ENCODE measurements around the gene PDE6D. TPM values are rescaled to one million over a fixed set of nuclear protein-coding genes. Genes with fewer than 3 reads are reported as not detected.

Gene PDE6D
- total and polyA plus RNA-seq, 2 of the 4 experiments (the other 2 are of a cell fraction): 13.8 to 24.7 TPM

DNA sequence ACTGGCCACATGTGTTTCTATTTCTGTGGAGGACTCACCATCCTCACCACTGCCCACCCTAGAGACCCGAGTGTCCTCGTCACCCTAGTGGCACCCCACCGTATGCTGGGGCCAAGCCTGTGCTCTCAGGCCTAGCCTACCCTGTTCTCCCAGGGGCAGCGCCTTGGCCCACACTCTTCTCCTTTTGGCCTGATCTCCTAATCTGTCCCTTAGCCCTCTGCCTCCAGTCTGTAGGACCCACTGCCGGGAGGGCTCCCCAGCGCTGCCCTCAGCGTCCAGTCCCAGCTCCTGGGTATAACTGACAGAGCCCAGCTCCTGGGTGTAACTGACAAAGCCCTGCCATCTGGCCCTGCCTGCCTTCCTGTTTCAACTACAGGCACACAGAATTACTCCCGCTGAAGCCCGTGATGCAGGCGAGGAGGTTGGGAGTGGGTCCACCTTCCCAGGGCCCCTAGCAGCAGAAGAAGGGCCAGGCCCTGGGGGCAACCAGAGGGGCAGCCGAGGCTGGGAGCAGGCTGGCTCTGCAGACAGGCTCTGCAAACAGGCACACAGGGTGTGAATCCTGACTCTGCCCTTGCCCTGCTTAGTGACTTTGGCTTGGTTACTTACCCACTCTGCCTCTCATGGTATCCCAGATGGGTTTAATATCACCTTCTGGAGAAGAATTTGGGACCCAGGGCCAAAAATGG is 98.3 kb downstream of the PDE6D start:
- Histone ChIP-seq H2AK5ac (ENCODE audit: low read depth, low read length) (peak overlapping the region; percentile 11; the same call in 1 of the 2 replicates), H3K4me2 (ENCODE audit: low read depth, low read length) (no peak overlapping the region), H2AK9ac (replicated peaks; ENCODE audit: low read depth, low read length, poor library complexity) (no peak overlapping the region), H3K4me3 (ENCODE audit: insufficient read depth, low read depth, low read length) (no peak overlapping the region), H3K18ac (ENCODE audit: low read depth, low read length) (no peak overlapping the region), H3K4me1 (ENCODE audit: control insufficient read depth, insufficient read depth, low read length) (peaks cover 5% of the 10 kb centered on the region), H3K4ac (ENCODE audit: low read depth, low read length) (0 out of 2 replicates have a peak overlapping the region, but pooled peaks have one; percentile 9), H2BK15ac (ENCODE audit: low read depth, low read length) (no peak overlapping the region), H3K56ac (ENCODE audit: extremely low read depth, insufficient read depth, low read length) (no peak overlapping the region), H3K9me1 (ENCODE audit: insufficient read depth, low read length) (no peaks in the 10 kb centered on the region), H4K20me1 (ENCODE audit: insufficient read depth, low read length) (no peaks in the 10 kb centered on the region), H4K8ac (ENCODE audit: low read depth in 2 of 2, low read length in 2 of 2) (no peak overlapping the region; a peak in 1 of 4 replicates), H2BK5ac (ENCODE audit: low read depth, low read length, poor library complexity, severe bottlenecking) (no peak overlapping the region), H2BK20ac (ENCODE audit: low read depth, low read length) (no peak overlapping the region), H3K14ac (replicated peaks; ENCODE audit: low read depth, low read length) (no peak overlapping the region), H3K9ac (ENCODE audit: low read depth, low read length) (no peak overlapping the region), H3K36me3 (ENCODE audit: control insufficient read depth, insufficient read depth, low read length) (no peaks in the 10 kb centered on the region), H4K91ac (ENCODE audit: insufficient read depth, low read depth, low read length) (no peak overlapping the region), H2AFZ (replicated peaks; ENCODE audit: low read length, poor library complexity) (peak overlapping the region; percentile 61), H3K23ac (ENCODE audit: low read depth, low read length) (no peak overlapping the region), H3K9me3 (ENCODE audit: control insufficient read depth, insufficient read depth, low read length) (no peaks in the 10 kb centered on the region), H2BK120ac (ENCODE audit: low read depth, low read length) (no peak overlapping the region), H3K27ac (ENCODE audit: insufficient read depth, low read length) (no peak overlapping the region), H4K5ac (ENCODE audit: low read depth, low read length) (no peak overlapping the region), H3K27me3 (ENCODE audit: control insufficient read depth, insufficient read depth, low read length) (no peaks in the 10 kb centered on the region), H3K79me1 (ENCODE audit: low read depth in 1 of 2, low read length in 2 of 2) (peaks cover 2 to 16% of the 10 kb centered on the region in 2 experiments; a peak in 3 of 4 replicates)
- no TSS peak for BruUV-seq (replicated peaks)
- intact Hi-C loops (cut with micrococcal nuclease): no loop called here
- 87% methylated on average over 5 of the region's 11 CpGs; no CpG with 5 or more reads in 1 of the 2 experiments for WGBS, 2 experiments (ENCODE audit: extremely low coverage in 2 of 2, insufficient read length in 1 of 2)
- CTCF ChIA-PET: no interaction called here
- TF ChIP-seq SMC3 (IDR thresholded peaks at IDR 0.05; ENCODE audit: low read depth, low read length) (no peak), RFX5 (IDR thresholded peaks at IDR 0.05; ENCODE audit: low read depth, low read length) (no peak), POLR2A (IDR thresholded peaks at IDR 0.05; ENCODE audit: low read depth, low read length) (no peak), NFE2L2 (IDR thresholded peaks at IDR 0.05; ENCODE audit: low read depth, low read length) (no peak), FOS (IDR thresholded peaks at IDR 0.05; ENCODE audit: low read depth, low read length) (no peak), RAD21 (IDR thresholded peaks at IDR 0.05; ENCODE audit: low read length) (no peak)
- TF ChIP-seq, protein P1, sequence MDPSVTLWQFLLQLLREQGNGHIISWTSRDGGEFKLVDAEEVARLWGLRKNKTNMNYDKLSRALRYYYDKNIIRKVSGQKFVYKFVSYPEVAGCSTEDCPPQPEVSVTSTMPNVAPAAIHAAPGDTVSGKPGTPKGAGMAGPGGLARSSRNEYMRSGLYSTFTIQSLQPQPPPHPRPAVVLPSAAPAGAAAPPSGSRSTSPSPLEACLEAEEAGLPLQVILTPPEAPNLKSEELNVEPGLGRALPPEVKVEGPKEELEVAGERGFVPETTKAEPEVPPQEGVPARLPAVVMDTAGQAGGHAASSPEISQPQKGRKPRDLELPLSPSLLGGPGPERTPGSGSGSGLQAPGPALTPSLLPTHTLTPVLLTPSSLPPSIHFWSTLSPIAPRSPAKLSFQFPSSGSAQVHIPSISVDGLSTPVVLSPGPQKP (IDR thresholded peaks at IDR 0.05; ENCODE audit: borderline replicate concordance, low read depth, low read length): no peak
- dilution Hi-C loops (cut with HindIII; ENCODE audit: low sequenced_read_pairs, unreplicated experiment): no loop called here
- no peak for ATAC-seq (ENCODE audit: low read depth)
- in situ Hi-C loops (cut with MboI; ENCODE audit: low sequenced_read_pairs): no loop called here
- no peak for DNase-seq
- POLR2A ChIA-PET (ENCODE audit: unreplicated experiment): no interaction called here

Small RNA genes within 50 kb of the gene (microRNA-seq; reads per million reads assigned to microRNA genes)
- gene AC073476.4 (ENCODE audit: insufficient read depth, insufficient read length): not detected
- not detected for gene RF00015 (ENCODE audit: insufficient read depth, insufficient read length)

Small RNA genes within 50 kb of the gene (small RNA-seq; reads per million reads assigned to genes)
- gene AC073476.4 (0 reads per million in 5 experiments), gene RF00015 (0 reads per million in 5 experiments)

Other genes with a start within 250 kb of the PDE6D start
- not detected in 2 replicates for gene TEX44, start 188.4 kb downstream of the PDE6D start, total RNA-seq (2012; rRNA removed)
- not detected in 2 replicates for gene TEX44, start 188.4 kb downstream of the PDE6D start, polyA plus RNA-seq (2012; rRNA removed)
- 380 and 776 TPM in 2 replicates for gene PTMA, start 72.8 kb downstream of the PDE6D start, total RNA-seq (2012; rRNA removed)
- 647 and 742 TPM in 2 replicates for gene PTMA, start 72.8 kb downstream of the PDE6D start, polyA plus RNA-seq (2012; rRNA removed)
- 22.2 and 23.1 TPM in 2 replicates for gene COPS7B, start 5.2 kb upstream of the PDE6D start, total RNA-seq (2012; rRNA removed)
- gene COPS7B, start 5.2 kb upstream of the PDE6D start, polyA plus RNA-seq (2012; rRNA removed): 52.8 and 54.1 TPM in 2 replicates
- 0.28 and 0.36 TPM in 2 replicates for gene NPPC, start 145.1 kb upstream of the PDE6D start, total RNA-seq (2012; rRNA removed)
- 0.22 and 0.55 TPM in 2 replicates for gene NPPC, start 145.1 kb upstream of the PDE6D start, polyA plus RNA-seq (2012; rRNA removed)
- gene DIS3L2, start 180.4 kb upstream of the PDE6D start, total RNA-seq (2012; rRNA removed): 16.7 and 19.2 TPM in 2 replicates
- 14.7 and 15.8 TPM in 2 replicates for gene DIS3L2, start 180.4 kb upstream of the PDE6D start, polyA plus RNA-seq (2012; rRNA removed)

Measured in IMR-90 (cell line).